Endothelial cell of umbilical vein (primary cell): Measurements from ENCODE around the gene TMEM170B. TPM values are rescaled to one million over a fixed set of nuclear protein-coding genes. Genes with fewer than 3 reads are reported as not detected.

Experiments used
- BruUV-seq: library from RNA; stranded (reverse); fragments of 400-500 nt; replicated peaks from 2 replicates; lab custom pipeline; 2021; lab: Mats Ljungman, UMichigan
- CTCF ChIA-PET: fragments of 300-600, 350-600 bp; sonication (Branson Sonifier 250); formaldehyde crosslinking; loops from one replicate; lab custom pipeline; 2021; ENCODE audit warnings: antibody characterized with exemption, inconsistent platforms; lab: Charles Lee
- POLR2A ChIA-PET: fragments of 300-600, 350-600 bp; sonication (Branson Sonifier 250); formaldehyde crosslinking; loops from one replicate; lab custom pipeline; 2021; ENCODE audit warnings: antibody characterized with exemption, inconsistent platforms; lab: Charles Lee
- DNase-seq: peaks from one replicate; pipeline ENCODE4 v3.0.0-alpha.2; 2011; ENCODE audit warnings: low read depth, low spot score
- FAIRE-seq: peaks from 2 replicates; lab custom pipeline; 2011; peaks lifted over from hg19 to GRCh38; lab: Jason Lieb, UNC
- H2AFZ ChIP-seq: 2 replicates; pipeline ENCODE4 v1.6.0; 2012; ENCODE audit warnings: low read depth, low read length, control low read depth, inconsistent platforms
- H3K27ac ChIP-seq: 2 replicates; pipeline ENCODE4 v1.5.1; 2011; ENCODE audit warnings: low read depth, mild to moderate bottlenecking, control low read depth, low read length, moderate library complexity; ENCODE audit not compliant: insufficient read depth
- H3K27me3 ChIP-seq, 2 experiments: 2 replicates each; pipeline versions ENCODE4 v1.6.0 to v1.6.1; 2011; ENCODE audit warnings: low read length in 2 of 2, mixed read lengths in 1 of 2; ENCODE audit not compliant: control insufficient read depth in 2 of 2, insufficient read depth in 2 of 2
- H3K36me3 ChIP-seq, 2 experiments: 2 replicates in 1 of 2; 3 replicates in 1 of 2; pipeline ENCODE4 v1.5.1; 2011; ENCODE audit warnings: low read length in 2 of 2, mild to moderate bottlenecking in 1 of 2, moderate library complexity in 1 of 2; ENCODE audit not compliant: control insufficient read depth in 2 of 2, insufficient read depth in 2 of 2; ENCODE audit errors: extremely low read depth in 1 of 2
- H3K4me1 ChIP-seq: 3 replicates; pipeline ENCODE4 v1.5.1; 2011; ENCODE audit warnings: mild to moderate bottlenecking, low read length; ENCODE audit not compliant: control insufficient read depth, insufficient read depth; ENCODE audit errors: extremely low read depth
- H3K4me2 ChIP-seq: 2 replicates; pipeline ENCODE4 v1.6.1; 2011; ENCODE audit warnings: low read length, control low read depth, mixed read lengths; ENCODE audit not compliant: insufficient read depth
- H3K4me3 ChIP-seq, 3 experiments: fragments of 200-600 bp in 1 of 3; sonication (generic), shearing (Covaris generic) in 1 of 3; replicated peaks in 1 of 3; 2 replicates each; pipeline ENCODE4 v1.5.1; 2011 to 2016; ENCODE audit warnings: control low read depth in 3 of 3, low read length in 3 of 3, mild to moderate bottlenecking in 2 of 3, inconsistent platforms in 1 of 3, low read depth in 1 of 3, moderate library complexity in 1 of 3; ENCODE audit not compliant: insufficient read depth in 1 of 3
- H3K79me2 ChIP-seq: 2 replicates; pipeline ENCODE4 v1.6.0; 2012; ENCODE audit warnings: low read length, inconsistent platforms; ENCODE audit not compliant: control insufficient read depth, insufficient read depth
- H3K9ac ChIP-seq: replicated peaks from 2 replicates; pipeline ENCODE3; 2011; ENCODE audit warnings: low read length, control low read depth; ENCODE audit not compliant: insufficient read depth; ENCODE audit errors: extremely low read depth
- H3K9me1 ChIP-seq: replicated peaks from 3 replicates; pipeline ENCODE4 v1.6.0; 2011; ENCODE audit warnings: mild to moderate bottlenecking, low read length; ENCODE audit not compliant: control insufficient read depth, insufficient read depth; ENCODE audit errors: extremely low read depth
- H3K9me3 ChIP-seq: replicated peaks from 2 replicates; pipeline ENCODE4 v1.5.1; 2012; ENCODE audit warnings: low read length, inconsistent platforms; ENCODE audit not compliant: control insufficient read depth, insufficient read depth
- H4K20me1 ChIP-seq: replicated peaks from 2 replicates; pipeline ENCODE3; 2011; ENCODE audit warnings: mild to moderate bottlenecking, low read length; ENCODE audit not compliant: control insufficient read depth, insufficient read depth; ENCODE audit errors: extremely low read depth
- CTCF ChIP-seq, 2 donors: IDR thresholded peaks; 1 replicate in 1 of 2; 2 replicates in 1 of 2; pipeline ENCODE4 v1.5.1; 2011; ENCODE audit warnings: low read length in 2 of 2, mild to moderate bottlenecking in 2 of 2, moderate library complexity in 2 of 2, control low read depth in 1 of 2, inconsistent platforms in 1 of 2, low read depth in 1 of 2; ENCODE audit not compliant: insufficient read depth in 1 of 2; ENCODE audit errors: extremely low read depth in 1 of 2
- EZH2 ChIP-seq: IDR thresholded peaks from 2 replicates; pipeline ENCODE4 v1.6.1; 2012; ENCODE audit warnings: borderline replicate concordance, low read depth, mild to moderate bottlenecking, moderate library complexity, low read length, inconsistent platforms; ENCODE audit not compliant: severe bottlenecking
- FOS ChIP-seq: IDR thresholded peaks from 2 replicates; pipeline ENCODE4 v1.6.1; 2011; ENCODE audit warnings: mild to moderate bottlenecking, low read length, moderate library complexity, borderline replicate concordance; ENCODE audit not compliant: insufficient read depth
- JUN ChIP-seq: IDR thresholded peaks from 2 replicates; pipeline ENCODE4 v1.6.1; 2011; ENCODE audit warnings: borderline replicate concordance, low read depth; ENCODE audit not compliant: insufficient read length, insufficient read depth
- MYC ChIP-seq: IDR thresholded peaks from one replicate; pipeline ENCODE4 v1.6.1; 2011; ENCODE audit warnings: mild to moderate bottlenecking, low read depth, low read length
- POLR2A ChIP-seq: IDR thresholded peaks from 2 replicates; pipeline ENCODE4 v1.6.1; 2012; ENCODE audit warnings: low read depth, mild to moderate bottlenecking, control low read depth, low read length
- POLR2AphosphoS5 ChIP-seq: IDR thresholded peaks from 2 replicates; pipeline ENCODE4 v1.6.1; 2012; ENCODE audit warnings: low read depth, mild to moderate bottlenecking, control low read depth, low read length, moderate library complexity; ENCODE audit not compliant: insufficient read depth
- dilution Hi-C: fragments of 300-500 bp; cut with MboI; formaldehyde crosslinking; loops from one replicate; pipeline ENCODE4 v1.15.0; 2019; ENCODE audit warnings: low sequenced_read_pairs; ENCODE audit not compliant: extremely low pct_ligation_motif_present
- intact Hi-C: fragments of 100-400 bp; cut with micrococcal nuclease; formaldehyde crosslinking; loops from one replicate; pipeline ENCODE4 v1.10.0; 2022
- polyA plus RNA-seq, 4 experiments: library from polyadenylated mRNA; depleted of rRNA in 3 of 4; stranded (reverse) in 3 of 4; unstranded in 1 of 4; fragments of >200 nt; gene quantifications; 2 replicates each; pipeline versions ENCODE4 v1.2.1 to v1.2.3, GENCODE V29; 2011 to 2012; ENCODE audit warnings: missing spikeins in 1 of 4
- total RNA-seq: library from RNA; stranded (reverse); gene quantifications from 2 replicates; pipeline ENCODE4 v1.2.3, GENCODE V29; 2021
- TF ChIP-seq, protein P1 (sequence below): IDR thresholded peaks from 2 replicates; pipeline ENCODE4 v1.6.1; 2011; ENCODE audit not compliant: insufficient read depth, insufficient read length

TMEM170B gene
- total and polyA plus RNA-seq, 2 donors (not counting 3 experiments of a cell fraction or from before 2014, with no cell fraction given): 1.1 to 4.2 TPM

DNA sequence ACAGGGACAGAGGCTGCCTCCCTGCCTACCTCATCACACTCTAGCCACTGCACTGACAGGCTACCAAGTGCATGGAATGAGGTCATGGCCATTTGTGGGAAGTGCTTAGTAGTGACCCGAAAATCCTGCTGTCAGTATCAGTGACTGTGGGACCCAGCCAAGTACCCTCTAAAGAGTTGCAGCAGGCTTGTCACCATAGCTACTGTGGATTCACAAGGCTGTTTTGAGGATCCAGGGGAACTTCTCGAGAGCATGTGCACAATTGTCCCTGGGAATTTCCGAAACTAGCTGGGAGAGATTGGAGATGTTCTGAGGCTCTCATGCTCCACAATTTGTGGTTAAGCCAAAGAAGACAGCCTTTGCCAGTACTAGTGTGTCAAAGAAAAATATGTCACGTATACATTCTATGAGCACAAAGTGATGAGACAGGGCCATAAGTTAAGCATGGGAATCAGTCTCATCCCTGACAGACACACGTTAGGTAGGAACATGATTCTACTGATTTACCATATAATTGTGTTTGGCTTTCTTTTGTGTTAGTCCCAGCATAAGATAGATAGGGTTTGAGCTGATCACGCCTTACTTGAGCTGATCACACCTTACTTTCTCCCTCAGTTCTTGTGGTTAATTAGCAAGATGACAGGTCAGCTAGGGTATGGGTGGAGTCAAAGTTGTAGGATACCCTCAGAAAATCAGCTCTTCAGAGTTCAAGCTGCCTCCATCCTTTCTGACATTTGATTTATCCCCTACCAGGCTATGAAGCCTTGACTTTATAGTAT lies 42.6 kb upstream of the TMEM170B start:
- FAIRE-seq (no peak), DNase-seq (no peak)
- H3K4me1 ChIP-seq: peaks cover 5% of the 10 kb centered on the region
- CTCF ChIA-PET: interaction anchor here (0.7 to 9.2 kb wide), 30 partner anchors 9 to 543 kb away, joined by 3 to 136 read pairs (median 6); partner anchors contain the start of genes NEDD9 and SMIM13
- no TSS peak for BruUV-seq
- dilution Hi-C loops (loop anchor here (25.0 kb wide), 1 partner anchor 358 kb away; no protein-coding TSS in a partner anchor), intact Hi-C loops (loop anchor here (5.0 kb wide), 1 partner anchor 68 kb away; no protein-coding TSS in a partner anchor)
- H3K36me3 ChIP-seq: no peaks in the 10 kb centered on the region
- H3K9ac ChIP-seq: no peak overlapping the region
- TF ChIP-seq FOS (no peak), EZH2 (no peak), POLR2A (no peak), MYC (no peak)
- no peak overlapping the region for H3K4me3 ChIP-seq
- H3K4me2 ChIP-seq: no peak overlapping the region
- POLR2A ChIA-PET: interaction anchor here (0.7 to 1.2 kb wide), 2 partner anchors 141 to 262 kb away, joined by 3 to 4 read pairs; partner anchors contain the start of gene NEDD9
- H2AFZ ChIP-seq: no peak overlapping the region
- H3K27me3 ChIP-seq: no peaks in the 10 kb centered on the region
- no peaks in the 10 kb centered on the region for H3K9me3 ChIP-seq
- no peaks in the 10 kb centered on the region for H4K20me1 ChIP-seq
- H3K79me2 ChIP-seq: no peaks in the 10 kb centered on the region
- H3K9me1 ChIP-seq: no peaks in the 10 kb centered on the region
- H3K27ac ChIP-seq: no peak overlapping the region

GRCh38 chr6:11495565-11496145 lies 41.9 kb upstream of the TMEM170B start:
- H3K4me1 ChIP-seq: peaks cover 5% of the 10 kb centered on the region
- peak overlapping the region; percentile 42 for H3K27ac ChIP-seq
- H3K79me2 ChIP-seq: no peaks in the 10 kb centered on the region
- H3K9ac ChIP-seq: peak overlapping the region; percentile 65
- ChIA-PET CTCF (interaction anchor here (0.7 to 9.2 kb wide), 37 partner anchors 10 to 544 kb away, joined by 3 to 136 read pairs (median 4); partner anchors contain the start of genes NEDD9 and SMIM13), POLR2A (interaction anchor here (0.7 to 1.2 kb wide), 2 partner anchors 142 to 263 kb away, joined by 3 to 4 read pairs; partner anchors contain the start of gene NEDD9)
- DNase-seq (no peak), FAIRE-seq (no peak)
- peak overlapping the region; percentile 53 for H2AFZ ChIP-seq
- intact Hi-C loops: loop anchor here (1.0 to 5.0 kb wide), 13 partner anchors 68 to 541 kb away; partner anchors contain the start of genes NEDD9 and SMIM13
- no peak for TF ChIP-seq JUN
- TF ChIP-seq FOS: no peak
- TF ChIP-seq MYC: no peak
- TF ChIP-seq EZH2: no peak
- TF ChIP-seq CTCF (IDR thresholded peaks at IDR 0.05; ENCODE audit: extremely low read depth in 1 of 2, insufficient read depth in 1 of 2, low read depth in 1 of 2, low read length in 2 of 2): no peak
- TF ChIP-seq, protein P1, sequence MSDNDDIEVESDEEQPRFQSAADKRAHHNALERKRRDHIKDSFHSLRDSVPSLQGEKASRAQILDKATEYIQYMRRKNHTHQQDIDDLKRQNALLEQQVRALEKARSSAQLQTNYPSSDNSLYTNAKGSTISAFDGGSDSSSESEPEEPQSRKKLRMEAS: no peak
- TF ChIP-seq POLR2AphosphoS5: no peak
- no peaks in the 10 kb centered on the region for H3K36me3 ChIP-seq
- H4K20me1 ChIP-seq: no peaks in the 10 kb centered on the region
- dilution Hi-C loops: loop anchor here (25.0 kb wide), 1 partner anchor 358 kb away; no protein-coding TSS in a partner anchor
- H3K4me3 ChIP-seq: no peak overlapping the region
- peak overlapping the region; percentile 51 for H3K4me2 ChIP-seq
- no peaks in the 10 kb centered on the region for H3K9me3 ChIP-seq
- BruUV-seq: no TSS peak
- H3K9me1 ChIP-seq: no peaks in the 10 kb centered on the region
- H3K27me3 ChIP-seq: no peaks in the 10 kb centered on the region
